Fibroblast of the aortic adventitia (primary cell): ENCODE data around the gene RXFP4. TPM values are rescaled to one million over a fixed set of nuclear protein-coding genes. Genes with fewer than 3 reads are reported as not detected.

Source experiments
- DNase-seq: peaks from one replicate; pipeline ENCODE4 v3.0.0-alpha.2; 2010; ENCODE audit warnings: low read depth
- H3K4me3 ChIP-seq: 2 replicates; pipeline ENCODE4 v1.5.1; 2011; ENCODE audit warnings: low read depth, mild to moderate bottlenecking, control low read depth, low read length, moderate library complexity
- total RNA-seq: library from RNA; depleted of rRNA; stranded (reverse); fragments of >200 nt; gene quantifications from 2 replicates; pipeline ENCODE4 v1.2.3, GENCODE V29; 2012; ENCODE audit warnings: low replicate concordance
- TF ChIP-seq, protein P1 (sequence below): IDR thresholded peaks from 2 replicates; pipeline ENCODE4 v1.5.1; 2011; ENCODE audit warnings: mild to moderate bottlenecking, low read length, control low read depth, inconsistent platforms; ENCODE audit not compliant: insufficient read depth

The RXFP4 gene
- total RNA-seq, 1 donor, result 0.09 TPM

DNA sequence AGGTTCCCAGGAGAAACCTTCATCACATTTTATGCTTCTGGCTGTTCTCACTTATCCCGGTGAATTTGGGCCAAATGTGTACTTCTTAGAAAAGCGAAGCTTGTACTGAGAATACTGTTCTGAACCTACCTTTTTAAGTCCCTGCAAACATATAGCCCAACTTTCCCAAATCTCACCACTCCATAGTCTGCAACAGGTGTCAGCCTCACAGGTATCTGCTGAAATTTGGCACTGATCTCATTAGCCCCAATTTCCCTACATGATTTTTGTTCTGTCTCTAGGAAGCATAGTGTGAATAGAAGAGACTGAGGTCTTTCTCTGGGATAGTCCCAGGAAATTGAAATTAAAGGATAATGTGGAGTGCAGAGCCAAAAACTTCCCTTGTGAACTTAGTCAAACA lies 41.8 kb upstream of the RXFP4 start:
- no peak for DNase-seq
- no peak overlapping the region for H3K4me3 ChIP-seq
- TF ChIP-seq, protein P1, sequence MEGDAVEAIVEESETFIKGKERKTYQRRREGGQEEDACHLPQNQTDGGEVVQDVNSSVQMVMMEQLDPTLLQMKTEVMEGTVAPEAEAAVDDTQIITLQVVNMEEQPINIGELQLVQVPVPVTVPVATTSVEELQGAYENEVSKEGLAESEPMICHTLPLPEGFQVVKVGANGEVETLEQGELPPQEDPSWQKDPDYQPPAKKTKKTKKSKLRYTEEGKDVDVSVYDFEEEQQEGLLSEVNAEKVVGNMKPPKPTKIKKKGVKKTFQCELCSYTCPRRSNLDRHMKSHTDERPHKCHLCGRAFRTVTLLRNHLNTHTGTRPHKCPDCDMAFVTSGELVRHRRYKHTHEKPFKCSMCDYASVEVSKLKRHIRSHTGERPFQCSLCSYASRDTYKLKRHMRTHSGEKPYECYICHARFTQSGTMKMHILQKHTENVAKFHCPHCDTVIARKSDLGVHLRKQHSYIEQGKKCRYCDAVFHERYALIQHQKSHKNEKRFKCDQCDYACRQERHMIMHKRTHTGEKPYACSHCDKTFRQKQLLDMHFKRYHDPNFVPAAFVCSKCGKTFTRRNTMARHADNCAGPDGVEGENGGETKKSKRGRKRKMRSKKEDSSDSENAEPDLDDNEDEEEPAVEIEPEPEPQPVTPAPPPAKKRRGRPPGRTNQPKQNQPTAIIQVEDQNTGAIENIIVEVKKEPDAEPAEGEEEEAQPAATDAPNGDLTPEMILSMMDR, result no peak

DNA sequence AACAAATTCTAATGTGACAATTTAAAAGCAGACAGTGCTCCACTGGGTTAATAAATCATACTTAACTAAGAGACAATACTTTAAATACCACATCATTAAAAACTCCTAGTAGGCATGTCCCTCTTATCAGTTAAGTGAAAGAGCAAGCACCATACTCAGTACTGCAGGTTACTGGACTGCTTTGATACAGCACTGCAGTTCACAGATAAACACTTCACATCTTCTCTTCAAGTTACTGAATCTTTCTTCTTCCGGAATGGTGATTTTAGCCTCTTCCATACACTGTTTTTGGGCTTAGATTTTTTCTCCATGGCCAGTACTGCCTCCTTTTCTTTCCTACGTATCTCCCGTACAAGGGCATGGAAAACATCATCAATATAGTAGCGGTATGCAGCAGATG lies 41.3 kb upstream of the RXFP4 start:
- TF ChIP-seq, protein P1, result no peak
- no peak overlapping the region for H3K4me3 ChIP-seq
- DNase-seq, result no peak

DNA sequence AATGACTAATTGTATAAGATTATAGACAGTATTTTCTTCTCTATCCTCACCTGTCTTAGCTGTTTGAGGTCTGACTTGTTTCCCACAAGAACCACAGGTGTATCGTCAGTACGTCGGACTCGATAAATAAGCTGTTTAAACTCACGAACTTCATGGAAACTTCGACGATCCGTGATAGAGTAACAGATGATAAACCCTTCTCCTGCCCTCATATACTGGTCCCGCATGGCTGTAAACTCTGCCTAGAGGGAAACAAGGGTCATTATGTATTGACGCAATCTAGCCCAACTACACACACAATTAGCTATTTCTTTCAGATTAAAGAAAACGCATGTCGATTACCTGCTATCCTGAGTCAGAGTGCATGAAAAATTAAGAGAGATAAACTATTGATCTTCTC lies 37.2 kb upstream of the RXFP4 start:
- H3K4me3 ChIP-seq, result no peak overlapping the region
- TF ChIP-seq, protein P1, result no peak
- DNase-seq, result no peak

DNA sequence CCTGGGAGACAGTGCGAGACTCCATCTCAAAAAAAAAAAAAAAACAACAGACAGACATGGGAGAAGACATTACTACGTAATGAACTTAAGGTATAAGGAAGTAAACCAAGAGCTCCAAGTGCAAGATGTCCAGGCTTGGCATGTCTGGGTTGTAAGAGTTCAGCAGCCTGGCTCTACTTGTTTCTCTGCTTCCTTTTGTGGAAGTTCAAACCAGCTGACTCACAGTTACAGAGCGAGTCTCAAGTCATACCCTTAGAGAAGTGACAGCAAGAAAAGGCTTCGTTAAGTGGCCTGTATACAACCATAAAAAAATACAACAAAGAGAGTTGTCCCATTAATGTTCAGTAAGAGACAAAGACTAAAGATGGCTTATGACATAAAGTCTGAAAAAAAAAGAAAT lies 31.5 kb upstream of the RXFP4 start:
- TF ChIP-seq, protein P1, result no peak
- H3K4me3 ChIP-seq, result peak overlapping the region; percentile 74
- DNase-seq, result peak; percentile 62

DNA sequence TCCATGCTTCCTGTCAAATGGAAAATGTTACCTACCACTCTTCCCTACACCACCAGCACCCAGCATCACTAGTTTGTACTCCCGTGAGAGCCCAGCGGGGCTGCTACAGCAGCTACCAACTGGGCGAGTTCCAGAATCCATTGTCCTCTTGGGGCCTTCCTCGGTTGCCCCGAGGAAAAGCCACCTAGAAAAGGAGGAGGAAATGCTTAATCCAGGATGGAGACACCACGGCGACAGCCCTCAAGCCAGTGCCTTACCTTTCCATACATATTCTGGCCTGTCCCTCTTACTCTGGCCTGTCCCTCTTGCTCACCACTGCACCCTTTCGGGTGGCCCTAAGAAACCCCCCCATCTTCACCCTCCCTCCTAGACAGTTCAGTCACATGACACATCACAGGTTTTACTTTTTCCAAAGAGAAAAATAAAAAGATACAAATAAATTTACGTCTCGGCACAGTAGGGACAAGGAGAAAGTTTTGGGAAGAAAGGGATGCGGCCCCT lies 30.8 kb upstream of the RXFP4 start:
- TF ChIP-seq, protein P1, result peak; percentile 19
- H3K4me3 ChIP-seq, result peak overlapping the region; percentile 74
- DNase-seq, result peak; percentile 46

DNA sequence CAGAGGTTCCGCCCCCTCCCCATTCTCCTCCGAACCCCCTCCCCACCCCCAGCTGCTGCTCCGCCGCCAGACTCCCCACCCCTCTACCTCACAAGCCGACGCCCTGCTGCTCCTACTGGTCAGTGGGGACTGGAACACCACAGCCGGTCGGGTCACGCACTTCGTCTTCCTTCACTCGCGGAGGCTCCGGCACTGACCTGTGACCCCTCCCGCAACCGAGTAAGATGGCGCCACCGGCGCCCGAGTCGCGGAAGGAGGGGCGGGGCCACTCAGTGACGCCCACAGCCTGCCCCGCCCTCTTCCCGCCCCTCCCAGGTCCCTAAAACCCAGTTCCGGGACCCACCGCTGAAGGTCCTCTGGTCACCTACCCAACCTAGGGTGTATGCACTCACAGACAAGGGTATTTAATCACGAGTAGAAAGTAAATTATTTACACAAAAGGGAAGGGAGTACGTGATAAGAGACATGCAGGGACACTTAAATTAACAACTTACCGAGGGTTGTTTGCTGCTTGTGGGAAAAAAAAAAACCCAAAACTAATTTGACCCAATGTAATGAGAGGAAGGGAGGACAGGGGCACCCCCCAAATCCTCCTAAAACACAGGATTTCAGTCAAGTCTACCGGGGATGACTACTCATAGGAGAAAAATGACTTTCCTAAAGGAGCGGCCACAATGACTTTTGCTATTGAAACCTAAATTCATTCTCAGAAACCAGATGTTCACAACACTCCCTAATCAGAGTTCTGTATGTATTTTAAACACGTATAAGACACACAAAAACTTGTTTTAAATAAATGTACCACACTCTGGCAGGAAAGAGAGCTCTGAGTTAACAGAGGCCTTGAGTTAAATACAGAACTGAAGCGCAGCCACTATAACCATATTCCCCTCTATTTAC lies 30.0 kb upstream of the RXFP4 start, which contains the start of gene RIT1:
Gene RIT1 (minus strand): TSS at position 194 of the 900 bp plus-strand sequence. CDS start 588 bp downstream, outside the sequence.
- peak; percentile 74 for DNase-seq
- H3K4me3 ChIP-seq, result peak within 1 kb of the TSS; percentile 74
- TF ChIP-seq, protein P1, result peak; percentile 16
